ENCODE data around the gene GPC5.

The GPC5 gene

DNA sequence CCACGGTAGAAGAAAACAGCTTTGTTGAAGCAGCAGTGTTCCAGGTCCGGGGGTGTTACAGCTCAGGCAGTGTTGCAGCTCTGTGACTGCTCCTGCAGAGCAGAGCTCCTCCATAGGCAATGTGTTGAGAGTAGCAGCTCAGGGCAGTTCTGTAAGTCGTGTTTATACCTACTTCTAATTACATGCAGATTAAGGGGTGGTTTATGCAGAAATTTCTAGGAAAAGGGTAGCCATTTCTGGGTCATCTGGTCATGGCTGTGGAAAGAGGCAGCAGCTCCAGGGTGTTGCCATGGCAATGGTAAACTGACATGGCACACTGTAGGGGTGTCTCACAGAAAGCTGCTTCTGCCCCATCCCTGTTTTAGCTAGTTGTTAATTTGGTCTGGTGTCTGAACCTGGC, 316.4 kb downstream of the GPC5 start:
- no peak for DNase-seq (ENCODE audit: low spot score)

DNA sequence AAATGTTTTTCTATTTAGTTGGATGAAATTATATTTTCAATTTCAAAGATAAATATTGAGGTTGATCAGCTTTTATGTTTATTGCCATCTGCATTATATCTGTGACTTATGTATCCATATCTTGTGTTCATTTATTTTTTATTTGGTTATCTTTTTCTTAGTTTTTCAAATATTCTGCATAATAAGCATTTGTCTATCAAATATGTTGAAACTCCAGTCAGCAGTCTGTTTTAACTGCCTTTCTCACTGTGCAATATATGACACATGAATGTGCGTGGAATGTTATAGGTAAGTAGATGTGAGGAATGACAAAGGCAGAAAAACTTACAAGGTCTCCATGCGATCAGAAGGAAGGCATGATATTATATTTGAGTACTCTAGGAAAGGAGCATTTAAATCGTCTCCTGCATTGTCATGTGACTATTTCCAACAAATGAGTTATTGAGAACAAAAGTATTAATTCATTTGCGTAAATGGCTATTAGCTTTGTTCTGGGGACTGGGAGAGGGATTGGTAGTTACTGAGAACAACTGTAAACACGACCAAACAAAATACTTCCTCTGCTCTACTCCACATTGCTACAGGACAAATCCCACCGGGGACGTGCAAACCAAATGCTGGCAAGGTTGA, 318.1 kb downstream of the GPC5 start:
- DNase-seq (ENCODE audit: low spot score), result no peak

DNA sequence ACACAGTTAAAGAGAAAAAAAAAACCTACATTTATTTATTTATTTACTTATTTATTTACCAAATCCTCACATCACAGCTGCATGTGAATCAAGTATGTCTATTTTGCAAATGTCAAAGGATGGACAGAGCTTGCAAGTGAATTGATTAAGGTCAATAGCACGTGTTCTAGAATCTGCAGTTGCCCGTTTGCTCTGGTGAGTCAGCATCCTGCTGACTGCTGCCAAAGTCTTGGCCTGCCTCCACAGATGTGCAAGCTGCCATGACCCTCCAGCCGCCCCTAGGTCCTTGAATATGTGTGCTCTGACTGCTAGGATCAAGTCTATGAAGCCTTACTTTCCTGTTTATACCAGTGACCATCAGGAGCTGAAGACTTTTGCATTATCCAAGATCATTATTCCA, 320.6 kb downstream of the GPC5 start:
- DNase-seq (ENCODE audit: low spot score), result peak; percentile 40

DNA sequence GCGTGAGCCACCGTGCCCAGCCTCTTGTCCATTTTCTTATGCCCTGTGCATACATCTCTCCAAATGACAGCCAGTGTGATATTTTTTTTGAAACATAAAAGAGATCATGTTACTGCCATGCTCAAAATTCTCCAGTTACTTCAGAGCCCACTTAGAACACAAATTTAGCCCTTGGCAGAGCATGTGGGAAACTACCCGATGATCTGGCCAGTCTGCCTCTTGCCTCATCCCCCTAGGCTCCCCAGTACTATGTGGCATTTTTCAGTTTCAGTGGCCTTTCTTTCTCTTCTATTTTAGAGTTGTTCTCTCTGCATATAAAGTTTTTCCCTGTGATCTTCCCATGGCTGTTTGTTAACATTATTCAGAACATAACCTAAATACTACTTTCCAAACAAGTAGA, 323.0 kb downstream of the GPC5 start:
- no peak for DNase-seq (ENCODE audit: low spot score)

DNA sequence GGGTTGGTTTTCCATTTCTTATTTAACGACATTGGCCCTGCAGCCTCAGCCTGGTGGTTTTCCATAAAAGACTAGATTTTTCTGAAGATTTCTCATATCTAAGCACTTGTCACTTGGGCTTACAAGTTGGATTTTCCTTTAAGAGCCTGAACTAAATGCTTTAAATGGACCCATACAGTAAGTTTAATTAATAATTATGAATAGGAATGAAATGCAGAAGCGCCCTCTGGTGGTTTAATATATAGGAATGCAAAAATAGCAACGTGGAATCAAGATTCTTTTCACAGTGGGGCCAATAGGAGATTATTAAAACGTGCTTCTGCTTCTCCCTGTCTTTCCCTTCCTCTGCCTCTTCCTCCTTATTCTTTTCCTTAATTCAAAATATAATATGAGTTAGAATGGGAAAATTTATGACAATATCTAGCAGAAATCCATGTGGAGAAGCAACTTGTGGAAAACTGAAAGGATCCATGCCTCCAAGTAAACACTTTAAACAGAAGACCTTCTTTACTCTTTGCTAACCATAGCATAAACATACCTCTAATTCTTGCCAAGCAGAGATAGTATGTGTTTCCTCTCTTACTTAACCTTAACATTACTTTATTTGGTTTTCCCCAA, 324.0 kb downstream of the GPC5 start:
- DNase-seq (ENCODE audit: low spot score), result peak; percentile 28

DNA sequence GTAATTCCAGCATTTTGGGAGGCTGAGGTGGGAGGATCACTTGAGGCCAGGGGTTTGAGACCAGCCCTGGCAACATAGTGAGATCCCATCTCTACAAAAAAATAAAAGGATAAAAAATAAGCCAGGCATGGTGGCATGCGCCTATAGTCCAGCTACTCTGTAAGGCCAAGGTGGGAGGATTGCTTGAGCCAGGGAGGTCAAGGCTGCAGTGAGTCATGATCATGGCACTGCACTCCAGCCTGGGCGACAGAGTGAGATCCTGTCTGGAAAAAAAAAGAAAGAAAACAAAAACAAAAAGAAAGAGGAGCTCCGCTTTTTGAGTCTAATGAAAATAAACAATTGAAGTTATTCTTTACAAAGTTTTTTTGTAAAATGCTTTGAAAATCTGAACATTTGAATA, 326.2 kb downstream of the GPC5 start:
- DNase-seq (ENCODE audit: low spot score), result no peak

DNA sequence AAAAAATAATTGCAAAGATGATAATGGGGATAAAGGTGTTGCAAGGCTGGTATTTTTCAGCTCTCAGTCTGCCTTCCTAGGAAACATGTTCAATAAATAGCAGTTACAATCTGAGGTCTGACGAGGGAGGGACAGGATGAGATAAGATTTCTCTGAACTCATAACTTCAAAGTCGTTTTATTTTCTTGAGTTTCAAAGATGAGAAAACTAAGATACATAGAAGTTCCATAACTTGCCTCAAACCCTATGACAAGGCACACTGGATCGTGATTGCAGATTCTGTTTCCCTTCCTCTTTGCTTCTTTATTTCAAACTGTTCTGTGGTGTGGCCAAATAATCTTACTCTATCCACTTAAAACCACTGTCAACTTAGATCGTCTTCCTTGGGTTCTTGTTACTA, 327.2 kb downstream of the GPC5 start:
- no peak for DNase-seq (ENCODE audit: low spot score)

DNA sequence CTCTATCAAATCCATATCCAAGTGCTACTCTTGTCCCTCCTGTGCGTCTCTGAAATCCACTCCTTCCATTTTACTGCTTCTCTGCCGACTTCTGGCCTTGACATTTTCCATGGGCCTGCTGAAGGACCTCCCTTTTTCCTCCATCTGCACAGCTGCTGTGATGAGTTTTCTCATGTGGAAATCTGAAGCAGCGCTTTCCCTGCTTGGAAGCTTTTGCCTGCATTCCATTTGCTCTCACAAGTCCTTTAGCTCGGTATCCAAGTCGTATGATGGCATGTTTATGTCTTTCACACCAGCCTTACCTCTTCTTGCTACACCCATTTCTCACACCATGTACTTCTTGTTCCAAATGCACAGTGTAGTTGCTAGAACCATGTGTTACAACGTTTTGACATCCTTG, 328.2 kb downstream of the GPC5 start:
- DNase-seq (ENCODE audit: low spot score), result no peak

DNA sequence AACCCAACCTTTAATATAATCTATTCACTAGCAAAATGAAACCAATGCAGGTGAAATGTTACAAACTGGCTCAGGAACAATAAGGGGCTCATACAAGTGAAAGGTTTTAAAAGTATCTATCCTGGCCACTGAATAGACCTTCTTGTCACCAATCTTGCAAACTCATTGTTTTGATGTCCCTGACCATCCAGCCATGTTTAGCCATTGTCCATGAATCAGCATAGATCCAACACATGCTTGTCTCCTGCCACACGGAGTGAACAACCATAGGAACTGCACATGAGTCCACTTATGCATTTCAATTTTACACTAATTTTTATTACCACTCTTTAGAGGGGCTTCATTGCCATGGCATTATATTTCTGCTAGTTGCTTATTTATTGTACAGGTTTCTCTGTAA, 331.4 kb downstream of the GPC5 start:
- DNase-seq (ENCODE audit: low spot score), result no peak

DNA sequence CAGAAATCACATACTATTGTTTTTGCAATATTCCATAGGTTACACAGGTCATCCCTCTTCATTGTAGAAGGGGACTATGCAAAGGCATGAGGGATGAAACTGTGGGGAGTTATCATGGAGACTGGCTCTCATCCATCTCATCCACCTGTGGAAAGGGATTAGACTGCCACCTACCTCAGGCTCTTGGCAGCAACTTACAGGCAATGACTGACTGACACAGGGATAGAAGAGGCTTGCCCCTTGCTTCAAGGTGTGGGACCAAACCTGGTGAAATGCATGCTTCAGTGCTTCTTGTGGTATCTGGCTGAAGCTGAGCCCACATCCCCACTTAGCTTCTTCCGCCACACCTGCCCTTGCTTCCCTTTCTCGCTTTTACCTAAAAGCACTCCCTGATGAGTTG, 341.3 kb downstream of the GPC5 start:
- no peak for DNase-seq (ENCODE audit: low spot score)

DNA sequence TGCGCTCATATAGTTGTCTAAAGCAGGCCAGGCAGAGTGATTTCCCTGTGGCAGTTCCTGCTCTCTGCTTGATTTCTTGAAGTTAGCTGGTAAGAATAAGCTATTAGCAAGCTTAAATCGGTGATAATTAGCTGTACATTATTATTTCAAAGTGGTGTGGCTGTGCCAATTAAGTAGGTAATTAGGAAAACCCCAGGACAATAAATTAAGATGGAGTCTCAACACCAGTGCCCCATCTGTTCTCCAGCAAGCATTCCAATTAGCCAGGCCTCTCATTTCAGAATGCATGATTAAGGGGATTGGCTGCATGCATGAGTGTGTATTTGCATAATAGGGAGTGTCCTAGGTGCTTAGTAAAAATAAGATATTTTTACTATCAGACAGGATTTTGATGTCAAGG, 342.3 kb downstream of the GPC5 start:
- DNase-seq (ENCODE audit: low spot score), result no peak

DNA sequence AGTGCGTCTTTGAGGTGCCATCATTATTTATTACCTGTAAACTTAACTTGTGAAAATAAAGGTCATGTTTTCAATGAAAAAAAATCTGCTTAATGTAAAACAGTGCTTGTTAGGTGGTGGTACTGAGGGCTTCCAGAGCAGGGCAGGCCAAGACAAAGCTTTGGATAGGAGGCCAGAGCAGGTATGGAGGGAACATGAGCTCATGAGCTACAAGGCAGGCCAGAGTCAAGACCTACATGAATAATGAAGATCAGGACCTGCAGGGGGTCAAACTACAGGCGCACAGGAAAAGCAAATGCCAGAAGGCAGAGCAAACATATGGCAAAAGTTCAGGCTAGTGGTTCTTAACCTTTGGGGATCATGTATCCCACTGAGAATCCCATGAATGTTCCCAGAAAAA, 343.5 kb downstream of the GPC5 start:
- no peak for DNase-seq (ENCODE audit: low spot score)

DNA sequence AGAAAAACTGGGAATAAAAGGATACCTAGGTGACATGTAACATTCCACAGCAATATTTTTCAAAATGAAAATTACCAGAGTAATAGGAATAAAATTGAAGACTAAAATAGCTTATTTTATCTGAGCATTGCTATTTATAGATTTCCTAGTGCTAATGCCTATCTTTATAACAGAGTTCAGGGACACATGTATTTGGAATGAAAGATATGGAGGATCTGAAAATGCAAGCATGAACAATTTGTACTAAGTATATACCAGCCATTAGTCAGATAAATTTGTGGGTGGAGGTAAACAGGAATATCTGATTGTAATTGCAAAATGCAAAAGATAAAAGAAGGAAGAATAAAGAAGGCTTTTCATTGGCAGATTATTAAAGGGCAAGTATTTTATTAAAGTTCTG, 345.9 kb downstream of the GPC5 start:
- no peak for DNase-seq (ENCODE audit: low spot score)

DNA sequence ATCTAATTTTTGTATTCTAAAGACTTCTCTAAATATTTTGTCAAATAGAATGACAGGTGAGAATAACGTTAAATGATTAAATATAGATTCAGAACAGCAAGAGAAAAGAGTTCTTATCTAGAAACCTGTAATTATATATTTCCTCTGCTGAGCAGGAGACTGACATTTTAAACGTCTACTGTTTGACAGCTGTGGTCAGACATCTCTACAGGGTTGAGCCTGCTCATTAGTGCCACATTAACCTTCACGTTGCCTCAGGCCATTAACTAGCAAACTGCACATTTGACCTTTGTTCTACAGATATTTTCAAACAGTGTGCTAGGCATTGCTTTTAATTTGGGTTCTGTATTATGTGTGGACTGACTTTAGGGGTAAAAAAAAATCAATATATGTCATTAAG, 347.5 kb downstream of the GPC5 start:
- DNase-seq (ENCODE audit: low spot score), result no peak

DNA sequence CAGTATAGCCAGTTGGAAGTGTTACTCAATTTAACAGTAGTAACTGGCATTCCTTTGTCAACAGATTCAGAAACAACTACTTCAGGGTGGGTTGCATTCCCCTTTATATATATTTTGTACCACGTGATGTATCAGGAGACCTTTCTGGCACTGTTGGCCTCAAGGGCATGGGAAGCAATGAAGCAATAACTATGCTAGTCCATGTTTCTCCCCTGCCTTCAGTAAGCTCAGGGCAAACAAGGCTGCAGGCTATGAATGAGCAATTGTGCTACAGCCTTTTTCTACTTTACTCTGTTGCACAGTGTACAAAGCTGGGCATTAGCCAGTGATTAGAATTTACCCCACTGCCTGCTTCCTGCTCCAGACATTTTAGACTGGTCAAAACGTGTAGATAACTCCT, 348.8 kb downstream of the GPC5 start:
- DNase-seq (ENCODE audit: low spot score), result no peak

DNA sequence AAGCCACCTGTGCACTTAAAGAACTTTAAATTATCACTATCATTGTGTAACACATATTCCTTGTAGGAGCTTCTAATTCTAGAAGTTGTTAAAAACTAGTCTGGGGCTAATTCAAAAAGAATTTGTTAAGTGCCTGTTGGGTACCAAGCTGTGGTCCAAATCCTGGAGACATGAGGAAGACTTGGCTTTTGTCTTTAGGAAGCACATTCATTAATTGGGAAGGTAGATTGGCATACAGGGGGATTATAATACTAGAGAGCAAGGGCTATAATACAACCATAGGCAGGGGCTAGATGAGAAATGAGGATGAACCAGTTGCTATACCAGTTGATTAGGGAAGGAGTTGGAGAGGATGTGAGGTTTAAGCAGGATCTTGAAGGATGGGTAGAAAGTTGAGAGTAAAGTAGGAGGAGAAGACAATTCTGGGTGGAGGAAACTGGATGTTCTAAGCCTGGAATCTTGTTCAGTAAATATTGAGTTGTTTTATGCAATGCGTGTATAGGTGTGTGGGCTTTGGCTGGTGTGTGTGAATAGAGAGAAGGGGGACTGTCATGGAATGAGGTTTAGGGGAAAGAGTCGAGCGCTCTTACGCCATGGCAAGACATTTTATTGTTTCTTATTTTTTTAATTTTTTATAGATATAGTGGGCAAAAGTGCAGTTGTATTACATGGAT, 350.1 kb downstream of the GPC5 start:
- DNase-seq (ENCODE audit: low spot score), result no peak

DNA sequence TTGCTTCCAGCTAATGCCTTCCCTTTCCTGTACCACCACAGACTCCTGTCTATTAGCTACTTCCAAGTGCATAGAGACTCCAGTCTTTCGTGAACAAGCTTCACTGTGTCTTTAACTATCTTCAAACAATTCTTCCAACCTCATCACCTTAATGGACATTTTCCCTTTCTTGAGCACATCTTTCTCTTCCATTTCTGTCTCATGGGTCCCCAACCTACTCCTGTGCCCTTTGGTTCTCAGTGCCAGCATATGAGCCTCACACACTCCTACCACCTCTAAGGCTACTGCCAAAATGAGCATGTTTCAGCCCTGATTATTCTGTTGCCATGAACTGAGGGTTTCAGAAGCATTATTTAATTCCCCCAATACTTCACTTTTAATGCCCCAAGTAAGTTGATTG, 360.3 kb downstream of the GPC5 start:
- DNase-seq (ENCODE audit: low spot score), result no peak

DNA sequence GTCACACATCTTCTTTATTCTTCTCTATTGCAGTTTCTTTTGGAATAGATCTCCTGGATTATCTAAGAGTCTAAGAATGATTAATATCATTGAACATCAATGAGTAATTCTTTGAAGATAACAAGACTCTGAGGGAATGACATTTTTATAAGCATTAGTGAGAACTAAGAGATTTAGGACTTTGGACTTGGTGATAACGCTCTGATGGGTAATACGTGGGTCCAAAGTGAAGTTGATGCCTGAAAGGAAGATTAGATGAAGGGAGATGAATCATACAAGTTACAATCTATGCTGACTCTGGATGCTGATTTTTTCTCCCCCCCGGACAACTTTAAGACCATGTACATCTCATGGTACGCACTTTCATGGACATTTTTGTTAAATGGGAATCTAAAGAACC, 364.5 kb downstream of the GPC5 start:
- DNase-seq (ENCODE audit: low spot score), result no peak

DNA sequence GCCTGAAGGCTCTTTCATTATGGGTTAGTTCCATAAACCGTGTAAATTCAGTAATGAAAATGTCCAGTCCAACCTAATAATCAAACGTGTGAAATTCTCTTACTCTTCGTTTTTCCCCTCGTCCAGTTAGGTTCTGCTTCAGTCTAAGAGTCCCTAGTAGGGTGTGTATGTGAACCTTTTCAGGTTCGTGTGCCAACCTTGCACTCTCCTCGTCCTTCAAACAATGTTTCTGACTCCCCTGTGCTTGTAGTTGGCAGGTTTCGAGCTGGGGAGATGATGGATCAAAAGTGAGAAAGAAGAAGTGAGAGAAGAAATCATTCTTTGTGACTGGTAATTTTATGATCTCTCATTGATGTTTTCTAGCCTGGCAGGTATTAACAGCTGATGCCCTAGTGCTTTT, 366.1 kb downstream of the GPC5 start:
- DNase-seq (ENCODE audit: low spot score), result no peak

DNA sequence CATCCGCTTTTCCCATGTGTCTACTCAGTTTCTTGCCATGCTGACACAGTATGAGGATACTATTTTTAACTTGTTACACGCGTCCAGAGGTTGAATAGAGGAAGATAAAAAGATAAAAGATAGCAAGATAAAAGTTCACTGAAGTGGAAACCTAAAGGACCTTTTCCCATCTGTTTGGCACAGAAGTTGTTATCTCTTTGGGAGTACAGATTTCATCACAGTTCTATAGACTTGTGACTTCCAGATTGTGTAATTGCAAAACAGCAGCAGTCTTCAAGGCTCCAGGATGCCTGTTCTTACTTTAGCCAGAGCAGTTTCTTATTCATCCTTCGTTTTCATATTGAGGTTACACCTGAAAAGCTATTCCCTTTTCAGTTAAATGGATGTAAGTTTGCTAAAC, 369.2 kb downstream of the GPC5 start:
- no peak for DNase-seq (ENCODE audit: low spot score)

DNA sequence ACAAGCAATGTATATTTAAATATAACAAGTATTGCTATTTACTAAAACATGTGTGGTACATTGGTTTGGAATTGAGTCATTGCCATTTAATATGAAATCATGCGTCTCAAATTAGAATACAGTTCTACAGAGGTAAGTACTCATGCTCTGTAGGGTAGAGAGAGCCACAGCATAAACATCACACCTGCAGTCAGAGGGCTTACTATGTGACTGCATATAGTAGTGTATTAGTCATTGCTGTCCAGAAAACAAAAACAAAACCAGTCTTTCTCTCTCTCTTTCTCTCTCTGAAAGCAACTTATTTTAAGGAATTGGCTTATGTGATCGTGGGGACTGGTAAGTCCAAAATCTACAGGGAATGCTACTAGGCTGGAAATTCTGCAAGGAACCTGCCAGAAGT, 370.3 kb downstream of the GPC5 start:
- no peak for DNase-seq (ENCODE audit: low spot score)

DNA sequence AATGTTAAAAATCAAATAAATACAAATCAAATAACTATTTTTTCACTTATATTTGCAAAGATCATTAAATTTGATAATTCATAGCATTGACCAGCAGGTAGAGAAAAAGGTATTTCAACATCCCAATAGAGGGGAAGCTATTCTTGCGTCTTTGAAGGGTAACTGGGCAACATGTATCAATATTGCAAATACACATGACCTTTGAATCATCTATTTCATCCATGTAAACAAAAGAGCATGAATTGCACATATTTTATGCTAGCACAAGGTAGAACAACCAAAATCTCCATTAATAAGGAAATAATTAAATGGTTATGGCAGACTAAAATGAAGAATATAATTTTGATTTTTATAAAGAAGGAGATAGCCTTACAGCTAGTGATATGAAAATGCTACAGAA, 372.8 kb downstream of the GPC5 start:
- DNase-seq (ENCODE audit: low spot score), result no peak

DNA sequence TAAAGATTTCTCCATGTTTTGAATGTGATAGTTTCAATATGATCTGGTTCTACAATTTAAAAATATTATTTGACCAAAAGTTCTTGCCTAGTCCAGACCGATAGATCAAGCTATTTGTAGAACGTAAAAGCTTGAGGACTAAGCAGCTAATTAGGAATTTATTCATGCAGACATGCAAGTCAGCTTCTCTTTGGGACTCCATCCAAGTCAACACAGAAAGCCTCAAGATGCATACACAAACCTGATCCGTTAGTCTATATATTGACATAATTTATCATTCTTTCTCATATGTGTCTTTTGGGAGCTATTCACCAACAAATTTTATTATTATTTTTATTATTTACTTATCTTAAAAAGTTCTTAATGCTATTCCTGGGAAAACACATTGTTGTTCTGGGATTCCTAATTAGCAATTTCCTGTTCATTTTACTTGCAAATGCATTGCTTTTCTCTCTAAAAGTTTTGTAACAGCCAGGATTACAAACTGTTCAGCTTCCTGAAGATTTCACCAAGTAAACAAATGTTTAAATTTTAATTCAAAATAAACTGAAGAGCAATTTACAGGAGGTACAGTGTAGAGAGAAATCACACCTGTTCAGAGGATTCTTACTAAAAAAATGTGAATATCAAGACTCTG, 375.3 kb downstream of the GPC5 start:
- no peak for DNase-seq (ENCODE audit: low spot score)

All from kidney capillary endothelial cell (primary cell).